Body of pancreas (tissue), 4 donors: ENCODE measurements around the gene IL20RA. TPM values are rescaled to one million over a fixed set of nuclear protein-coding genes. Genes with fewer than 3 reads are reported as not detected.

Experiments used
- ATAC-seq: fragments of 150-250 bp; one replicate; pipeline ENCODE4 v1.9.1; 2016
- DNase-seq, 4 donors: peaks; one replicate each; pipeline ENCODE4 v3.0.0-alpha.2; 2019
- H3K27ac ChIP-seq, 4 donors: fragments of 200-600 bp; sonication (generic); 1 replicate in 3 of 4; 2 replicates in 1 of 4; pipeline versions ENCODE4 v1.5.1 to v1.6.1; 2016 to 2019; ENCODE audit warnings: mild to moderate bottlenecking in 1 of 4, mixed read lengths in 1 of 4, moderate library complexity in 1 of 4
- H3K27me3 ChIP-seq, 2 donors: fragments of 200-600 bp; sonication (generic); one replicate each; pipeline ENCODE4 v1.6.0; 2016; ENCODE audit warnings: mild to moderate bottlenecking in 1 of 2
- H3K36me3 ChIP-seq, 2 donors: fragments of 200-600 bp; sonication (generic); replicated peaks in 1 of 2; 2 replicates each; pipeline ENCODE4 v1.5.1; 2016; ENCODE audit warnings: low read depth in 2 of 2; ENCODE audit not compliant: insufficient read depth in 1 of 2
- H3K4me1 ChIP-seq: fragments of 200-600 bp; sonication (generic); one replicate; pipeline ENCODE4 v1.6.0; 2016
- H3K4me3 ChIP-seq, 2 donors: fragments of 200-600 bp; sonication (generic); 1 replicate in 1 of 2; 2 replicates in 1 of 2; pipeline ENCODE4 v1.5.1; 2016 to 2019
- H3K9me3 ChIP-seq, 3 donors: fragments of 200-600 bp; sonication (generic); 1 replicate in 2 of 3; 2 replicates in 1 of 3; pipeline ENCODE4 v1.5.1; 2016
- POLR2A ChIP-seq, 3 donors: fragments of 450-650 bp; IDR thresholded peaks; one replicate each; pipeline ENCODE4 v1.6.1; 2016; ENCODE audit warnings: antibody characterized with exemption in 3 of 3, mild to moderate bottlenecking in 2 of 3
- WGBS, 2 donors: methylation state at CpG; one replicate each; pipeline ENCODE4 v1.1.5; 2017; 5-methylcytosine and 5-hydroxymethylcytosine counted together
- intact Hi-C: fragments of 100-400 bp; cut with DNase I; formaldehyde crosslinking; loops from one replicate; pipeline ENCODE4 v1.15.1; 2023
- total RNA-seq, 2 donors: library from RNA; depleted of rRNA; stranded (reverse); fragments of >200 nt; gene quantifications; one replicate each; pipeline ENCODE4 v1.1.0, GENCODE V29; 2016
- TF ChIP-seq, protein P1 (sequence below), 7 experiments: fragments of 450-650 bp in 4 of 7; fragments of 200-600 bp in 3 of 7; sonication (generic) in 3 of 7; IDR thresholded peaks; one replicate each; pipeline ENCODE4 v1.5.1; 2016 to 2019; ENCODE audit warnings: antibody characterized with exemption in 7 of 7

Gene IL20RA
- total RNA-seq, 2 donors from 2014 or later, result 12.7 to 23.7 TPM

DNA sequence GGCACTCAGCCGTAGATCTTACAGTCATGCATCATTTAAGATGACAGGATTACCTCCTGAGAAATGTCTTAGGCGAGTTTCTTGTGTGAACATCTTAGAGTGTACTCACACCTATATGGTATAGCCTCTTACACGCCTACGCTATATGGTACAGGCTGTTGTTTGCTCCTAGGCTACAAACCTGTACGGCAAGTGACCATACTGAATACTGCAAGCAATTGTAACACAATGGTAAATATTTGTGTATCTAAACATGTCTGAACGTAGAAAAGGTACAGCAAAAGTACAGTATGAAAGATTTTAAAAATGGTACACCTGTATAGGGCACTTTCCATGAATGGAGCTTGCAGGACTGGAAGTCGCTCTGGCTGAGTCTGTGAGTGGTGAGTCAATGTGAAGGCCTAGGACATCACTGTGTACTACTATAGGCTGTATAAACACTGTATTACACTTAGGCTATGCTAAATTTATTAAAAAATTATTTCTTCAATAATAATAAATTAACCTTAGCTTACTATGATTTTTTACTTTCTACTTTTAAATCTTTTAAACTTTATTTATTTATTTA is 541 bp upstream of the IL20RA start:
- intact Hi-C loops, result no loop called here
- no peak for ATAC-seq

DNA sequence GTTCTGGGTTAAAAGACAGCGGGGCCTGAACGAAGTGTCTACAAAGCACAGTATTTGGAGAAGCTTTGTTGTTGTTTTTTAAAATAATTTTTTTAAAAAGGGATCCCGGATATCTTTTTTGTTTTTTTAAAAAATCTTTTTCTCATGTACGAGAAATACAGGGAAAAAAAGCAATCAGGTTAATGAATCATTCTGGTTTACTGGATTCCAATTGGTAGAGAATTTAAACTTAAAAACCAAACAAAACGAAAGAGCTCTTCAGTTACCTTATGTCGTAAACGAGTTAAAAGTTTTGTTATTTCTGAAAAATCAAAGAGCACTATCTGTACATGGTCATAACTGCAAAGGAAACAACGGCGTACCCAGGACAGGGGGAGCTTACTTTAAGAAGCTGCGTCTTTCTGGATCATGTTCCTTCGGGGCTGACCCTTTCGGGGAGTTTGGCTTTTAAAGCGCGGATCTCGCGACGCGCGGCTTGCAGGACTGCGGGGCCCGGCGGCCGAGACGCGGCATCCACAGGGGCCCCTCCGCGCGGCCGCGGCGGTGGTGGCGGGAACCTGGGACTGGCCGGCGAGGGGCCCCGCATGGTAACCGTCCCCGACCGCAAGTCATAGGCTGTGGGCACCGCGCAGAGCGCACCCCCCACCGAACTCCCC is 927 bp downstream of the IL20RA start:
- Histone ChIP-seq H3K27me3 (no peaks in the 10 kb centered on the region), H3K9me3 (no peaks in the 10 kb centered on the region), H3K4me3 (peak overlapping the region; percentile 76 to 81), H3K27ac (peak overlapping the region; percentile 76 to 96 (median 84)), H3K36me3 (no peaks in the 10 kb centered on the region), H3K4me1 (peaks cover 3% of the 10 kb centered on the region)
- intact Hi-C loops, result no loop called here
- peak; percentile 54 for ATAC-seq
- peak in 1 of 4 donors; percentile 27 for DNase-seq
- WGBS, 2 donors, result 3 to 9% methylated on average over 12 to 42 of the region's 42 CpGs
- TF ChIP-seq, protein P1, sequence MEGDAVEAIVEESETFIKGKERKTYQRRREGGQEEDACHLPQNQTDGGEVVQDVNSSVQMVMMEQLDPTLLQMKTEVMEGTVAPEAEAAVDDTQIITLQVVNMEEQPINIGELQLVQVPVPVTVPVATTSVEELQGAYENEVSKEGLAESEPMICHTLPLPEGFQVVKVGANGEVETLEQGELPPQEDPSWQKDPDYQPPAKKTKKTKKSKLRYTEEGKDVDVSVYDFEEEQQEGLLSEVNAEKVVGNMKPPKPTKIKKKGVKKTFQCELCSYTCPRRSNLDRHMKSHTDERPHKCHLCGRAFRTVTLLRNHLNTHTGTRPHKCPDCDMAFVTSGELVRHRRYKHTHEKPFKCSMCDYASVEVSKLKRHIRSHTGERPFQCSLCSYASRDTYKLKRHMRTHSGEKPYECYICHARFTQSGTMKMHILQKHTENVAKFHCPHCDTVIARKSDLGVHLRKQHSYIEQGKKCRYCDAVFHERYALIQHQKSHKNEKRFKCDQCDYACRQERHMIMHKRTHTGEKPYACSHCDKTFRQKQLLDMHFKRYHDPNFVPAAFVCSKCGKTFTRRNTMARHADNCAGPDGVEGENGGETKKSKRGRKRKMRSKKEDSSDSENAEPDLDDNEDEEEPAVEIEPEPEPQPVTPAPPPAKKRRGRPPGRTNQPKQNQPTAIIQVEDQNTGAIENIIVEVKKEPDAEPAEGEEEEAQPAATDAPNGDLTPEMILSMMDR (IDR thresholded peaks at IDR 0.05), result no peak
- TF ChIP-seq POLR2A (IDR thresholded peaks at IDR 0.05), result no peak

More for the DNA sequence above, 541 bp upstream of the IL20RA start:
- 78 to 87% methylated on average over 7 of the region's 7 CpGs for WGBS, 2 donors
- TF ChIP-seq POLR2A (IDR thresholded peaks at IDR 0.05), result no peak
- TF ChIP-seq, protein P1 (IDR thresholded peaks at IDR 0.05), result no peak
- H3K4me1 ChIP-seq, result peaks cover 3% of the 10 kb centered on the region
- no peaks in the 10 kb centered on the region for H3K27me3 ChIP-seq
- peak overlapping the region; percentile 76 to 81 for H3K4me3 ChIP-seq
- H3K9me3 ChIP-seq, result no peaks in the 10 kb centered on the region
- H3K36me3 ChIP-seq, result no peaks in the 10 kb centered on the region
- peak overlapping the region; percentile 76 to 96 (median 84) for H3K27ac ChIP-seq
- DNase-seq, result no peak

DNA sequence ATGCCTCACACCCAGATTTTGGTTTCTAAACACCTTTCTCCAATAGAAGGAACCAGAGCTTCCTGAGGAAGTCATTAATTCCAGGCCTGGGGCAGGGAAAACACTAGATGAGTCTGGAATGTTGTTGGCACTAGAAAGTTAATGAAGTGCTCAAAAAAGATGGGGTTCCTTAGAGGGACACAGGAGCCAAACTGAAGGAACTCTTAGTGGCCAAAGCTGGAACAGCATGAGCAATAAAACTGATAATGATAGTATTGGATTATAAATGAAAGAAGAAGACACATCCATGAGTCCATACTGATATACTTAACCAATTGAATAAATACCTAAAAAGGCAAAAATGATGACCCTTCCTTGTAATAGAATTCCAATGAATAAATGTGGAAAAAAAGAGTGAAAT is 4.4 kb downstream of the IL20RA start:
- Histone ChIP-seq H3K27ac (no peak overlapping the region), H3K4me1 (peaks cover 3% of the 10 kb centered on the region), H3K36me3 (no peaks in the 10 kb centered on the region), H3K4me3 (no peak overlapping the region), H3K27me3 (no peaks in the 10 kb centered on the region), H3K9me3 (no peaks in the 10 kb centered on the region)
- intact Hi-C loops, result no loop called here
- ATAC-seq (no peak), DNase-seq (no peak)
- TF ChIP-seq, protein P1 (IDR thresholded peaks at IDR 0.05), result peak in 1 of 7 experiments; percentile 4
- no peak for TF ChIP-seq POLR2A (IDR thresholded peaks at IDR 0.05)

DNA sequence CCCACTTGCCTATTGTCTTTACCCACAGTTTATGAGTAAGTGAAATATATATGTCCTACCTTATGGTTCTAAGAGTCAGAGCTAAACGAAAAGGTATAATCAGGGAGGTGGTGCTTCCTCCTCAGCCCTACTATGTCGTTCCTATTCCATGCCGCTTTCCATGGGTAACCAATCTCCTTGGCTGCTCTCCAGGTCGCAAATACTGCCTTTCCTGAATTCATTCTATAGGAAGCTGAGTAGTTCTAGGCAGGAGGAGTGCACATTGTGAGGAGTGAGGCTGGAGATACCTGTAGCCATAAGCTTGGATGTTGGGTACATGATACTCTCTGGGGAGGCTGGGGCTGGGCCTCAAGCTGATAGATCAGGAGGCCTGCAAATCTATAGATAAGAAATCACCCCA is 5.8 kb downstream of the IL20RA start:
- no peak for ATAC-seq
- no peaks in the 10 kb centered on the region for H3K27me3 ChIP-seq
- DNase-seq, result no peak
- no peak overlapping the region for H3K4me3 ChIP-seq
- H3K4me1 ChIP-seq, result peaks cover 3% of the 10 kb centered on the region
- H3K27ac ChIP-seq, result no peak overlapping the region
- 82 to 84% methylated on average over 4 of the region's 4 CpGs for WGBS, 2 donors
- H3K36me3 ChIP-seq, result no peaks in the 10 kb centered on the region
- no peak for TF ChIP-seq POLR2A (IDR thresholded peaks at IDR 0.05)
- TF ChIP-seq, protein P1 (IDR thresholded peaks at IDR 0.05), result no peak
- intact Hi-C loops, result no loop called here
- no peaks in the 10 kb centered on the region for H3K9me3 ChIP-seq
